Putamen (tissue), 1 donor: ENCODE results near the gene LRRC56.
A peak's percentile ranks its signal among the peaks of the same experiment; 100 is the strongest.

Source experiments
- DNase-seq: peaks from one replicate; pipeline ENCODE4 v3.0.0-alpha.2; 2016; ENCODE audit warnings: low spot score

Gene LRRC56

GRCh38 chr11:521177-521688 lies 16.1 kb upstream of the LRRC56 start:
- no peak for DNase-seq

GRCh38 chr11:526192-526591 lies 11.1 kb upstream of the LRRC56 start:
- no peak for DNase-seq

GRCh38 chr11:528166-528814 lies 9.0 kb upstream of the LRRC56 start:
- DNase-seq: no peak

GRCh38 chr11:528815-529727 lies 8.3 kb upstream of the LRRC56 start:
- DNase-seq: no peak

- no peak for DNase-seq
These were observed 7.5 kb upstream of the LRRC56 start for GRCh38 chr11:529728-530411.

GRCh38 chr11:530960-531831 lies 6.1 kb upstream of the LRRC56 start:
- DNase-seq: no peak

GRCh38 chr11:531919-532526 lies 5.3 kb upstream of the LRRC56 start:
- DNase-seq: no peak

GRCh38 chr11:532527-532985 lies 4.8 kb upstream of the LRRC56 start:
- no peak for DNase-seq

GRCh38 chr11:532986-533585 lies 4.2 kb upstream of the LRRC56 start:
- DNase-seq: no peak

- no peak for DNase-seq
These were observed 3.5 kb upstream of the LRRC56 start for GRCh38 chr11:533586-534395.

- peak; percentile 30 for DNase-seq
These were observed 2.7 kb upstream of the LRRC56 start for GRCh38 chr11:534396-535209.

- DNase-seq: no peak
These were observed 2.2 kb upstream of the LRRC56 start for GRCh38 chr11:535210-535518.

- peak; percentile 96 for DNase-seq
These were observed 1.5 kb upstream of the LRRC56 start, which contains the start of gene HRAS for GRCh38 chr11:535519-536454. Gene HRAS (minus strand): TSS chr11:535576.

GRCh38 chr11:537622-538430 lies 499 bp downstream of the LRRC56 start:
- no peak for DNase-seq

- no peak for DNase-seq
These were observed 1.2 kb downstream of the LRRC56 start for GRCh38 chr11:538431-539051.

- no peak for DNase-seq
These were observed 2.7 kb downstream of the LRRC56 start for GRCh38 chr11:539971-540481.
